OCI-LY3 (cell line): ENCODE data around the gene EFCAB8.
"Not testable (repeated sequence)": the region's sequence is repeated elsewhere in the genome, so short reads cannot be mapped to it uniquely, and the experiment has no call there.

Experiments
- H2AFZ ChIP-seq: fragments of 200-600, 300-600 bp; shearing (Covaris generic); 2 replicates; pipeline ENCODE4 v1.6.0; 2014; ENCODE audit warnings: antibody characterized with exemption, low read depth, low read length
- H3K27ac ChIP-seq: fragments of 200-600, 300-600 bp; sonication (generic); 2 replicates; pipeline ENCODE4 v1.5.1; 2014; ENCODE audit warnings: mild to moderate bottlenecking, low read length, moderate library complexity, mixed read lengths
- H3K27me3 ChIP-seq: fragments of 200-600, 300-600 bp; sonication (generic); 2 replicates; pipeline ENCODE4 v1.6.1; 2014; ENCODE audit warnings: low read depth, low read length, mixed read lengths
- H3K36me3 ChIP-seq: fragments of 200-600, 300-600 bp; sonication (generic); replicated peaks from 2 replicates; pipeline ENCODE3; 2014; ENCODE audit warnings: low read depth, low read length, mixed read lengths
- H3K4me1 ChIP-seq: fragments of 300-600, 200-600 bp; sonication (generic); 2 replicates; pipeline ENCODE4 v1.6.1; 2014; ENCODE audit warnings: low read length, mixed read lengths
- H3K4me2 ChIP-seq: fragments of 200-600, 300-600 bp; sonication (generic); 2 replicates; pipeline ENCODE4 v1.6.1; 2014; ENCODE audit warnings: low read length, mixed read lengths
- H3K4me3 ChIP-seq: fragments of 300-600, 200-600 bp; sonication (generic); 2 replicates; pipeline ENCODE4 v1.5.1; 2014; ENCODE audit warnings: antibody characterized with exemption, mild to moderate bottlenecking, low read length, moderate library complexity
- H3K79me2 ChIP-seq: fragments of 300-600, 200-600 bp; shearing (Covaris generic); 2 replicates; pipeline ENCODE4 v1.6.1; 2014; ENCODE audit warnings: mild to moderate bottlenecking, low read length, mixed read lengths
- H3K9ac ChIP-seq: fragments of 300-600, 200-600 bp; shearing (Covaris generic); 2 replicates; pipeline ENCODE4 v1.6.0; 2014; ENCODE audit warnings: mild to moderate bottlenecking, low read length, moderate library complexity
- H3K9me3 ChIP-seq: fragments of 200-600, 300-600 bp; shearing (Covaris generic); 2 replicates; pipeline ENCODE4 v1.6.1; 2014; ENCODE audit warnings: low read length, mixed read lengths; ENCODE audit not compliant: insufficient read depth
- H4K20me1 ChIP-seq: fragments of 200-600, 300-600 bp; sonication (generic); 2 replicates; pipeline ENCODE4 v1.6.1; 2016; ENCODE audit warnings: low read length, mixed read lengths; ENCODE audit not compliant: insufficient read depth
- CTCF ChIP-seq: fragments of 200-600, 300-600 bp; sonication (generic); IDR thresholded peaks from 2 replicates; pipeline ENCODE4 v1.5.1; 2014; ENCODE audit warnings: antibody characterized with exemption, low read length, low read depth
- EZH2phosphoT487 ChIP-seq: fragments of 200-600 bp; shearing (Covaris generic); IDR thresholded peaks from 2 replicates; pipeline ENCODE4 v1.6.1; 2018; ENCODE audit warnings: antibody characterized with exemption, mixed run types, low read depth

EFCAB8 gene

GRCh38 chr20:32869562-32869961 lies 10.8 kb downstream of the EFCAB8 start:
- H3K4me1 ChIP-seq = no peaks in the 10 kb centered on the region
- no peak overlapping the region for H2AFZ ChIP-seq
- no peak overlapping the region for H3K9ac ChIP-seq
- H4K20me1 ChIP-seq = no peaks in the 10 kb centered on the region
- no peaks in the 10 kb centered on the region for H3K9me3 ChIP-seq
- H3K27me3 ChIP-seq = no peaks in the 10 kb centered on the region
- H3K4me3 ChIP-seq = no peak overlapping the region
- TF ChIP-seq EZH2phosphoT487 (no peak), CTCF (no peak)
- no peak overlapping the region for H3K27ac ChIP-seq
- H3K79me2 ChIP-seq = no peaks in the 10 kb centered on the region
- no peaks in the 10 kb centered on the region for H3K36me3 ChIP-seq
- H3K4me2 ChIP-seq = no peak overlapping the region

GRCh38 chr20:32870526-32870925 lies 11.8 kb downstream of the EFCAB8 start:
- H2AFZ ChIP-seq, H3K27ac ChIP-seq, H3K4me3 ChIP-seq, H4K20me1 ChIP-seq, H3K36me3 ChIP-seq, H3K4me1 ChIP-seq, H3K27me3 ChIP-seq, H3K9me3 ChIP-seq, H3K79me2 ChIP-seq, H3K9ac ChIP-seq, H3K4me2 ChIP-seq: not testable (repeated sequence)

GRCh38 chr20:32870985-32871384 lies 12.3 kb downstream of the EFCAB8 start:
- H2AFZ ChIP-seq = no peak overlapping the region
- H3K4me2 ChIP-seq = no peak overlapping the region
- H4K20me1 ChIP-seq = no peaks in the 10 kb centered on the region
- no peaks in the 10 kb centered on the region for H3K79me2 ChIP-seq
- H3K27me3 ChIP-seq = no peaks in the 10 kb centered on the region
- H3K9me3 ChIP-seq = no peaks in the 10 kb centered on the region
- no peaks in the 10 kb centered on the region for H3K36me3 ChIP-seq
- H3K4me3 ChIP-seq = no peak overlapping the region
- TF ChIP-seq EZH2phosphoT487 = no peak
- no peak for TF ChIP-seq CTCF
- H3K27ac ChIP-seq = no peak overlapping the region
- H3K9ac ChIP-seq = no peak overlapping the region
- H3K4me1 ChIP-seq = no peaks in the 10 kb centered on the region

- H3K4me1 ChIP-seq = no peaks in the 10 kb centered on the region
- no peaks in the 10 kb centered on the region for H3K79me2 ChIP-seq
- H3K36me3 ChIP-seq = no peaks in the 10 kb centered on the region
- no peak overlapping the region for H3K27ac ChIP-seq
- no peak overlapping the region for H3K4me3 ChIP-seq
- H3K9ac ChIP-seq = no peak overlapping the region
- H2AFZ ChIP-seq = no peak overlapping the region
- H3K27me3 ChIP-seq = no peaks in the 10 kb centered on the region
- H3K4me2 ChIP-seq = no peak overlapping the region
- H4K20me1 ChIP-seq = no peaks in the 10 kb centered on the region
- TF ChIP-seq EZH2phosphoT487 (no peak), CTCF (no peak)
- no peaks in the 10 kb centered on the region for H3K9me3 ChIP-seq
Measured at GRCh38 chr20:32871627-32872160, 13.0 kb downstream of the EFCAB8 start.

- H3K9ac ChIP-seq = no peak overlapping the region
- no peaks in the 10 kb centered on the region for H3K4me1 ChIP-seq
- no peak overlapping the region for H3K4me2 ChIP-seq
- no peak for TF ChIP-seq EZH2phosphoT487
- no peak for TF ChIP-seq CTCF
- no peak overlapping the region for H3K4me3 ChIP-seq
- no peak overlapping the region for H3K27ac ChIP-seq
- no peaks in the 10 kb centered on the region for H3K27me3 ChIP-seq
- no peaks in the 10 kb centered on the region for H3K36me3 ChIP-seq
- no peaks in the 10 kb centered on the region for H3K9me3 ChIP-seq
- H4K20me1 ChIP-seq = no peaks in the 10 kb centered on the region
- H2AFZ ChIP-seq = no peak overlapping the region
- no peaks in the 10 kb centered on the region for H3K79me2 ChIP-seq
Measured at GRCh38 chr20:32872266-32872665, 13.5 kb downstream of the EFCAB8 start.
